PC-9 (cell line): ENCODE measurements around the gene VDAC2.

ENCODE experiments used
- EZH2 ChIP-seq: fragments of 200-600 bp; sonication (generic); IDR thresholded peaks from 2 replicates; pipeline ENCODE4 v1.8.0; 2017; ENCODE audit warnings: antibody characterized with exemption, low read depth
- TF ChIP-seq, protein P1 (sequence below): fragments of 200-600 bp; sonication (generic); conservative IDR thresholded peaks from 2 replicates; pipeline ENCODE4 v1.6.1; 2017; ENCODE audit warnings: mixed run types, antibody characterized with exemption, mild to moderate bottlenecking, moderate library complexity

DNA sequence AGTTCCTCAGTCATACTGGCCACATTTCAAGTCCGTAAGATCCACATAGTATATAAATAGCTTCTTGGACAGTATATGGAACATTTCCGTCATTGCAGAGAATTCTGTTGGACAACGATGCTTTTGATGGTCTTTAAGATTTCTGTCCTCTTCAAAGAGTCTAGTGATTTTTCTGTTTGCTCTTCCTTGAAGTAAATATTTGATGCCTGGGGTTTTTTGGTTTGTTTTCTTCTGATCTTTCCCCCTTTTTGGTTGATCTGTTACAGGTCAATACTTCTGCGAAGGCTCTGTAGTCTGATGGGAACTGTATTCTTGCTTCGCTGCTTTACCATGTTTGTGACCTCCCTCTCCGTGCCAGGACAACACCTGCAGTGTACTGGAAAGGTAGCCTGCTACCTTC lies 42.3 kb upstream of the VDAC2 start:
- TF ChIP-seq EZH2, result no peak
- TF ChIP-seq, protein P1, sequence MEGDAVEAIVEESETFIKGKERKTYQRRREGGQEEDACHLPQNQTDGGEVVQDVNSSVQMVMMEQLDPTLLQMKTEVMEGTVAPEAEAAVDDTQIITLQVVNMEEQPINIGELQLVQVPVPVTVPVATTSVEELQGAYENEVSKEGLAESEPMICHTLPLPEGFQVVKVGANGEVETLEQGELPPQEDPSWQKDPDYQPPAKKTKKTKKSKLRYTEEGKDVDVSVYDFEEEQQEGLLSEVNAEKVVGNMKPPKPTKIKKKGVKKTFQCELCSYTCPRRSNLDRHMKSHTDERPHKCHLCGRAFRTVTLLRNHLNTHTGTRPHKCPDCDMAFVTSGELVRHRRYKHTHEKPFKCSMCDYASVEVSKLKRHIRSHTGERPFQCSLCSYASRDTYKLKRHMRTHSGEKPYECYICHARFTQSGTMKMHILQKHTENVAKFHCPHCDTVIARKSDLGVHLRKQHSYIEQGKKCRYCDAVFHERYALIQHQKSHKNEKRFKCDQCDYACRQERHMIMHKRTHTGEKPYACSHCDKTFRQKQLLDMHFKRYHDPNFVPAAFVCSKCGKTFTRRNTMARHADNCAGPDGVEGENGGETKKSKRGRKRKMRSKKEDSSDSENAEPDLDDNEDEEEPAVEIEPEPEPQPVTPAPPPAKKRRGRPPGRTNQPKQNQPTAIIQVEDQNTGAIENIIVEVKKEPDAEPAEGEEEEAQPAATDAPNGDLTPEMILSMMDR, result no peak
